K562 (cell line): ENCODE results near the gene DDC. TPM values are rescaled to one million over a fixed set of nuclear protein-coding genes. Genes with fewer than 3 reads are reported as not detected.
A peak's percentile ranks its signal among the peaks of the same experiment; 100 is the strongest.

Experiments
- ATAC-seq: fragments of 200-7000 bp; cut with Tn5 transposase; 3 replicates; pipeline ENCODE4 v1.9.1; 2020; ENCODE audit warnings: moderate library complexity
- BruUV-seq: library from RNA; stranded (reverse); fragments of 400-500 nt; replicated peaks from 2 replicates; lab custom pipeline; 2021; lab: Mats Ljungman, UMichigan
- CTCF ChIA-PET: fragments of 300-600 bp; formaldehyde crosslinking; extraction: SDS; loops from one replicate; lab custom pipeline; 2021; ENCODE audit warnings: low intra/inter-chr PET ratio; lab: Yijun Ruan, JAX
- POLR2A ChIA-PET: fragments of 300-600, 350-650 bp; sonication (Branson Sonifier 250); formaldehyde crosslinking; extraction: SDS; loops from one replicate; lab custom pipeline; 2021; ENCODE audit warnings: antibody characterized with exemption, inconsistent platforms; lab: Yijun Ruan, JAX
- DNase-seq, 4 experiments: peaks; one replicate each; pipeline versions ENCODE4 v3.0.0 to v3.0.0-alpha.2; 2011 to 2018; ENCODE audit warnings: low spot score in 3 of 4, mixed read lengths in 3 of 4; ENCODE audit errors: extremely low read depth in 1 of 4
- FAIRE-seq: peaks from 2 replicates; lab custom pipeline; 2011; peaks lifted over from hg19 to GRCh38; lab: Jason Lieb, UNC
- H2AFZ ChIP-seq: 2 replicates; pipeline ENCODE4 v1.6.0; 2011; ENCODE audit warnings: low read depth, low read length, control low read depth, inconsistent platforms
- H3K27ac ChIP-seq: fragments of 200-600 bp; 3 replicates; pipeline ENCODE4 v1.8.0; 2011; ENCODE audit warnings: low read depth, mild to moderate bottlenecking, control low read depth, inconsistent platforms, low read length, moderate library complexity, mixed read lengths; ENCODE audit errors: extremely low read depth
- H3K27me3 ChIP-seq, 2 experiments: fragments of 300-600 bp in 1 of 2; 2 replicates in 1 of 2; 3 replicates in 1 of 2; pipeline versions ENCODE4 v1.6.0 to v1.8.0; 2011; ENCODE audit warnings: inconsistent platforms in 2 of 2, low read length in 2 of 2, mild to moderate bottlenecking in 1 of 2, mixed read lengths in 1 of 2, moderate library complexity in 1 of 2; ENCODE audit not compliant: control insufficient read depth in 2 of 2, insufficient read depth in 2 of 2
- H3K36me3 ChIP-seq: fragments of 300-600 bp; 3 replicates; pipeline ENCODE4 v1.8.0; 2011; ENCODE audit warnings: mild to moderate bottlenecking, low read length, inconsistent platforms; ENCODE audit not compliant: control insufficient read depth, insufficient read depth
- H3K4me1 ChIP-seq, 2 experiments: fragments of 200-600 bp in 1 of 2; replicated peaks in 1 of 2; 2 replicates in 1 of 2; 3 replicates in 1 of 2; pipeline versions ENCODE4 v1.5.1 to v1.8.0; 2011; ENCODE audit warnings: inconsistent platforms in 2 of 2, low read length in 2 of 2, mild to moderate bottlenecking in 1 of 2, mixed read lengths in 1 of 2, moderate library complexity in 1 of 2; ENCODE audit not compliant: control insufficient read depth in 2 of 2, insufficient read depth in 2 of 2
- H3K4me2 ChIP-seq: 2 replicates; pipeline ENCODE4 v1.6.1; 2011; ENCODE audit warnings: low read length, control low read depth, inconsistent platforms, mixed read lengths; ENCODE audit not compliant: insufficient read depth
- H3K4me3 ChIP-seq: fragments of 200-600 bp; sonication (generic), shearing (Covaris generic); 2 replicates; pipeline ENCODE4 v1.5.1; 2016; ENCODE audit warnings: control low read depth, inconsistent platforms
- H3K79me2 ChIP-seq: fragments of 200-600 bp; 3 replicates; pipeline ENCODE4 v1.8.0; 2011; ENCODE audit warnings: low read length, inconsistent platforms; ENCODE audit not compliant: control insufficient read depth, insufficient read depth
- H3K9ac ChIP-seq, 2 experiments: 2 replicates each; pipeline versions ENCODE4 v1.6.0 to v1.6.1; 2011; ENCODE audit warnings: low read depth in 2 of 2, low read length in 2 of 2, control low read depth in 1 of 2, inconsistent platforms in 1 of 2, mild to moderate bottlenecking in 1 of 2, mixed read lengths in 1 of 2; ENCODE audit not compliant: insufficient read depth in 1 of 2
- H3K9me1 ChIP-seq: one replicate; pipeline ENCODE4 v1.6.0; 2011; ENCODE audit warnings: inconsistent platforms, mild to moderate bottlenecking, low read length, moderate library complexity; ENCODE audit not compliant: control insufficient read depth, insufficient read depth
- H3K9me3 ChIP-seq: replicated peaks from 2 replicates; pipeline ENCODE4 v1.5.1; 2011; ENCODE audit warnings: low read depth, low read length, inconsistent platforms; ENCODE audit not compliant: control insufficient read depth, insufficient read depth
- H4K20me1 ChIP-seq: replicated peaks from 2 replicates; pipeline ENCODE4 v1.6.1; 2011; ENCODE audit warnings: low read length, inconsistent platforms, mixed read lengths; ENCODE audit not compliant: control insufficient read depth, insufficient read depth
- BDP1 ChIP-seq: IDR thresholded peaks from 3 replicates; pipeline ENCODE4 v1.6.1; 2011; ENCODE audit not compliant: insufficient read length, insufficient read depth
- C11orf30 ChIP-seq: fragments of 450-650 bp; IDR thresholded peaks from 2 replicates; pipeline ENCODE4 v1.6.1; 2016; ENCODE audit warnings: low read depth, mild to moderate bottlenecking
- MAFK ChIP-seq: IDR thresholded peaks from 2 replicates; pipeline ENCODE4 v1.6.1; 2011; ENCODE audit warnings: low read length, improper control_type of control experiment
- MEIS2 ChIP-seq: fragments of 450-650 bp; IDR thresholded peaks from 2 replicates; pipeline ENCODE4 v1.6.1; 2014; ENCODE audit warnings: mild to moderate bottlenecking; ENCODE audit not compliant: partially characterized antibody
- NCOA4 ChIP-seq: fragments of 450-650 bp; IDR thresholded peaks from 2 replicates; pipeline ENCODE4 v1.6.1; 2018; ENCODE audit warnings: mild to moderate bottlenecking; ENCODE audit not compliant: partially characterized antibody
- RBM14 ChIP-seq: fragments of 200-400 bp; formaldehyde crosslinking; IDR thresholded peaks from 2 replicates; pipeline ENCODE4 v1.6.1; 2018; ENCODE audit warnings: low read depth, mild to moderate bottlenecking, low read length, moderate library complexity, borderline replicate concordance; ENCODE audit not compliant: insufficient read depth
- ZFP1 ChIP-seq: fragments of 450-650 bp; formaldehyde crosslinking; IDR thresholded peaks from 2 replicates; pipeline ENCODE4 v1.4.0; 2020; ENCODE audit warnings: mild to moderate bottlenecking, mixed read lengths
- ZNF316 ChIP-seq: fragments of 450-650 bp; IDR thresholded peaks from 2 replicates; pipeline ENCODE4 v1.6.1; 2016
- ZNF436 ChIP-seq: fragments of 250-450, 450-650 bp; sonication (Bioruptor Pico); formaldehyde crosslinking; IDR thresholded peaks from 2 replicates; pipeline ENCODE4 v1.7.0; 2020; ENCODE audit warnings: mild to moderate bottlenecking
- ZNF766 ChIP-seq: fragments of 200-800 bp; sonication (Bioruptor generic); conservative IDR thresholded peaks from 2 replicates; pipeline ENCODE4 v1.6.1; 2016; ENCODE audit warnings: missing genetic modification characterization, missing compliant biosample characterization
- WGBS: fragments of 100-300 bp; shearing (Covaris generic); methylation state at CpG from one replicate; pipeline ENCODE4 v1.1.6; 2016; ENCODE audit warnings: low coverage, mixed read lengths; ENCODE audit not compliant: insufficient coverage; ENCODE audit errors: missing lambda C conversion rate; 5-methylcytosine and 5-hydroxymethylcytosine counted together
- in situ Hi-C: fragments of 300-500 bp; cut with MboI; formaldehyde crosslinking; loops from 4 replicates; pipeline ENCODE4 v1.15.0; 2018; ENCODE audit warnings: inconsistent platforms, mixed read lengths
- intact Hi-C: fragments of 100-400 bp; cut with micrococcal nuclease; formaldehyde crosslinking; loops from 2 replicates; pipeline ENCODE4 v1.14.2; 2022
- polyA plus RNA-seq, 8 experiments: library from polyadenylated mRNA; depleted of rRNA in 4 of 8; stranded (reverse) in 5 of 8; unstranded in 3 of 8; fragments of >200 nt; fragmentation: Nextera tagmentation in 2 of 8; fragmentation: Illumina TruSeq in 1 of 8; extraction: Ambion mirVana in 2 of 8; extraction: Trizol in 1 of 8; gene quantifications; 2 replicates each; pipeline versions ENCODE4 v1.2.1 to v1.2.3, GENCODE V29; 2011 to 2014; ENCODE audit warnings: inconsistent platforms in 1 of 8, missing spikeins in 1 of 8
- total RNA-seq, 7 experiments: library from RNA; depleted of rRNA in 6 of 7; stranded (reverse); fragments of >200 nt in 6 of 7; fragmentation: Illumina TruSeq in 2 of 7; extraction: Trizol in 2 of 7; gene quantifications; 2 replicates each; pipeline versions ENCODE4 v1.2.1 to v1.2.3, GENCODE V29; 2011 to 2021; ENCODE audit warnings: low replicate concordance in 1 of 7

The DDC gene
- total and polyA plus RNA-seq, 9 of the 15 experiments (the other 6 are each of a cell fraction or from before 2014, with no cell fraction given), result not detected

DNA sequence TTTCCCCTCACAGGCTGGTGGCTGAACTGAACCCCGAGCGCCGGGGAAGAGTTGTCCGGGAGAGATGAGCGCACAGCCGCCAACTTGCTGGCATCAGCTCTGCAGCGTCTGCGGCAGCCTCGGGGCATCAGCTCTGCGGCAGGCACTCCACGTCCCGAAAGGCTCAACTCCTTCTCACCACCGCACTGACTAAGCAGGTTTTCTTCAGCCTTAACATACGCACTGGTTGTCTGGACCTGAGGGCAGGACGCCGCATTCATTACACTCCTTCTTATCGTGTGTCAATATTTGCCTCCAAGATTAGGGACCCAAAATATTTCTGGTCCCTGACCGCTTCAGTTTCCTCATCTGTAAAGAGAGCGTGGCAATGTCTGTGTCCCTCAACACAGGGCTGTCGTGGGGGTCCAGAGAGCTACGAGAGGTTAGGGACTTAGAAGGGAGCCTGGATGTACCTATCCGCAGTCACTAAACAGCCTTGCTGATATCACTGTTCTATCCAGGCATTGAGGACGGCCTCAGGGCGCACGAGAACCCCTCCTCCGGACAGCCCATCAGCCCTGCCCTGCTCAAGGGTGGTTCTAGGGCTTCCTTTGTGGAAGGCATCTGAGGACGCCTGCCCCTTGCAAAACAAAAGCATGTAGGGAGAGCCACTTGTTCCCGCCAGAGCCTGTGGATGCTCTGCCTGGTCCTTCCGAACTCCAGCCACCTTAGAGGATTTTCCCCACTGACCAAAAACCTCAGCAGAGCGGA, 72.3 kb downstream of the DDC start (continued):
- no peak for TF ChIP-seq RBM14
- TF ChIP-seq NCOA4, result no peak
- peak; percentile 76 for TF ChIP-seq C11orf30
- peak; percentile 36; the same call in 1 of the 2 replicates for TF ChIP-seq MAFK
- peak; percentile 58 for TF ChIP-seq ZNF316

DNA sequence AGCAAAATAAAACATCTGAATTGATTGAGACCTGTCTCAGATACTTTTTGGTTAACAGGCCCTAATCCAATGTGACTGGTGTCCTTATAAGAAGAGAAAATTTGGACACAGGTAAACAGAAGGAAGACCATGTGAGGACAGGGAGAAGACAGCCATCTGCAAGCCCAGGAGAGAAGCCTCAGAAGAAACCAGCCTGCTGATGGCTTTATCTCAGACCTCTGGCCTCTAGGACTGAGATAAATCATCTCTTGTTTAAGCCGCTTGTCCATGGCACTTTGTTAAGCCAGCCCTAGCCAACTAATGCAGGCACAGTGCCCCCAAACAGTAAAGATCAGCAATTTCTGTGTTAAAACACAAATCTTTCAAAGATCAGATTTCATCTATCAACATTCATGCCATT, 73.3 kb downstream of the DDC start:
- no peak for DNase-seq
- H3K9me3 ChIP-seq, result no peaks in the 10 kb centered on the region
- ChIA-PET POLR2A (no interaction called here), CTCF (no interaction called here)
- no peak for FAIRE-seq
- BruUV-seq, result no TSS peak
- no peaks in the 10 kb centered on the region for H3K36me3 ChIP-seq
- peaks cover 0 to 7% of the 10 kb centered on the region in 2 experiments; a peak in 1 of 5 replicates for H3K27me3 ChIP-seq
- no peak overlapping the region for H3K4me3 ChIP-seq
- TF ChIP-seq ZNF436, result no peak
- TF ChIP-seq ZFP1 (CRISPR knock-in tag), result no peak
- peak; percentile 67 for TF ChIP-seq ZNF766 (CRISPR knock-in tag)
- peak; percentile 45 for TF ChIP-seq MEIS2
- TF ChIP-seq BDP1, result no peak
- no peaks in the 10 kb centered on the region for H3K9me1 ChIP-seq
- H3K27ac ChIP-seq, result no peak overlapping the region
- no peak overlapping the region for H3K9ac ChIP-seq
- in situ Hi-C loops, result no loop called here
- no peak overlapping the region for H3K4me2 ChIP-seq
- no peak for ATAC-seq
- no peak overlapping the region for H2AFZ ChIP-seq
- intact Hi-C loops, result no loop called here
- no peaks in the 10 kb centered on the region for H4K20me1 ChIP-seq
- no peaks in the 10 kb centered on the region for H3K79me2 ChIP-seq
- 10% methylated on average over 1 of the region's 1 CpG for WGBS
- peaks cover 7 to 9% of the 10 kb centered on the region in 2 experiments; a peak in 4 of 5 replicates for H3K4me1 ChIP-seq
